Vagina (tissue), 2 donors: ENCODE results near the gene ELMOD1.

Source experiments
- CTCF ChIP-seq, 3 experiments: fragments of 450-650 bp in 2 of 3; fragments of 200-600 bp in 1 of 3; sonication (generic) in 1 of 3; IDR thresholded peaks; one replicate each; pipeline ENCODE4 v1.5.1; 2017 to 2019; ENCODE audit warnings: antibody characterized with exemption in 3 of 3, mild to moderate bottlenecking in 2 of 3, moderate library complexity in 2 of 3
- POLR2AphosphoS5 ChIP-seq, 2 donors: sonication (generic); formaldehyde crosslinking; IDR thresholded peaks; one replicate each; pipeline ENCODE4 v1.9.0; 2017; ENCODE audit warnings: antibody characterized with exemption in 2 of 2, mild to moderate bottlenecking in 2 of 2, low read depth in 1 of 2; ENCODE audit not compliant: insufficient read depth in 1 of 2

GRCh38 chr11:107707215-107707671 is 116.3 kb downstream of the ELMOD1 start:
- TF ChIP-seq CTCF (IDR thresholded peaks at IDR 0.05) = no peak
- TF ChIP-seq POLR2AphosphoS5 (IDR thresholded peaks at IDR 0.05; ENCODE audit: insufficient read depth in 1 of 2, low read depth in 1 of 2) = no peak
